Tibial nerve (tissue), 4 donors: Measurements from ENCODE around the gene PJA1.

Source experiments
- EP300 ChIP-seq, 2 donors: sonication (generic); formaldehyde crosslinking; IDR thresholded peaks; one replicate each; pipeline ENCODE4 v1.6.1; 2017; ENCODE audit warnings: antibody characterized with exemption in 2 of 2, mild to moderate bottlenecking in 1 of 2
- TF ChIP-seq, protein P1 (sequence below), 5 experiments: fragments of 200-600 bp in 3 of 5; fragments of 450-650 bp in 2 of 5; sonication (generic) in 3 of 5; IDR thresholded peaks; one replicate each; pipeline ENCODE4 v1.5.1; 2016 to 2019; ENCODE audit warnings: antibody characterized with exemption in 5 of 5, mild to moderate bottlenecking in 3 of 5, moderate library complexity in 2 of 5

DNA sequence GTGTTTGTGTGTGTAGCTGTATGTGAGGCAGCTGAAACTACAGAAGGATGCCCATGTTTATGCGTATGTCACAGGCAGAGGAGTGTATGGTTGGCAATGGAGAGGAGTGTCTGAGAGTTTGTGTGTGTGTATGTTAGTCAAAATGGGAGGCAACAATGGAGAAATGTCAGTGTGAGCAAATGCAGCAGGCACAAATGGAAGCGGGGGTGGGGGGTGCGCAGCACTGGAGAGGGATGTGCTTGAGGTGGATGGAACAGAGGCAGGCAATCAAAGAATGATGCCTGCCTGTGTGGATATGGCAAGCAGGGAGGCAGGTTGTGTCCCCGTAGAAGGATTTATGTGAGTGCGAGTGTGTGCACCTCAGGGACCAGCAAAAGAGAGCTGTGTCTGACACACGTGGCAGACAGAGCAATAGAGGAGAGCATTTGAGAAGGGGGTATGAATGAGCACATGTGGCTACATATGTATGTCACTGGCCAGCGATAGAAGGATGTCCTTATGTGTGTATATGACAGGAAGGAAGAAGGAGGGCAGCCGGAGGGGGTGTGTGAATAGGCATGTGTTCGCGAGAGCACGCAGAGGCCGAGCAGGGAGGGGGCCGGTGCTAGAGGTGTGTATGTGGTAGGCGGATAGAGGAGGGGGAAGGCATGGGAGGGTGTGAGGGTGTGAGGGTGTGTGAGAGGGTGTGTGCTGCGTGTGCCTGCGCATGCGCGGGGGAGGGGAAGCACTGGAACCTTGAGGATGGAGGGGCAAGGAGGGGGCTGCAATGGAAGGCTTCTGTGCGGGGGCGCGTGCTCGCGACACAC, 1.1 kb downstream of the PJA1 start:
- TF ChIP-seq, protein P1, sequence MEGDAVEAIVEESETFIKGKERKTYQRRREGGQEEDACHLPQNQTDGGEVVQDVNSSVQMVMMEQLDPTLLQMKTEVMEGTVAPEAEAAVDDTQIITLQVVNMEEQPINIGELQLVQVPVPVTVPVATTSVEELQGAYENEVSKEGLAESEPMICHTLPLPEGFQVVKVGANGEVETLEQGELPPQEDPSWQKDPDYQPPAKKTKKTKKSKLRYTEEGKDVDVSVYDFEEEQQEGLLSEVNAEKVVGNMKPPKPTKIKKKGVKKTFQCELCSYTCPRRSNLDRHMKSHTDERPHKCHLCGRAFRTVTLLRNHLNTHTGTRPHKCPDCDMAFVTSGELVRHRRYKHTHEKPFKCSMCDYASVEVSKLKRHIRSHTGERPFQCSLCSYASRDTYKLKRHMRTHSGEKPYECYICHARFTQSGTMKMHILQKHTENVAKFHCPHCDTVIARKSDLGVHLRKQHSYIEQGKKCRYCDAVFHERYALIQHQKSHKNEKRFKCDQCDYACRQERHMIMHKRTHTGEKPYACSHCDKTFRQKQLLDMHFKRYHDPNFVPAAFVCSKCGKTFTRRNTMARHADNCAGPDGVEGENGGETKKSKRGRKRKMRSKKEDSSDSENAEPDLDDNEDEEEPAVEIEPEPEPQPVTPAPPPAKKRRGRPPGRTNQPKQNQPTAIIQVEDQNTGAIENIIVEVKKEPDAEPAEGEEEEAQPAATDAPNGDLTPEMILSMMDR (IDR thresholded peaks at IDR 0.05) = no peak
- TF ChIP-seq EP300 (IDR thresholded peaks at IDR 0.05) = no peak
